K562 treated with DMSO at 1 percent for 24 hours (cell line): Measurements from ENCODE around the gene SNRPN. TPM values are rescaled to one million over a fixed set of nuclear protein-coding genes. Genes with fewer than 3 reads are reported as not detected.

Source experiments
- total RNA-seq: library from RNA; unstranded; fragments of 300-600 nt; gene quantifications from 2 replicates; pipeline ENCODE4 v1.2.3, GENCODE V29; 2022; ENCODE audit warnings: low read depth; ENCODE audit not compliant: insufficient read depth

Gene SNRPN
- total RNA-seq: 2.0 and 2.1 TPM in 2 replicates

DNA sequence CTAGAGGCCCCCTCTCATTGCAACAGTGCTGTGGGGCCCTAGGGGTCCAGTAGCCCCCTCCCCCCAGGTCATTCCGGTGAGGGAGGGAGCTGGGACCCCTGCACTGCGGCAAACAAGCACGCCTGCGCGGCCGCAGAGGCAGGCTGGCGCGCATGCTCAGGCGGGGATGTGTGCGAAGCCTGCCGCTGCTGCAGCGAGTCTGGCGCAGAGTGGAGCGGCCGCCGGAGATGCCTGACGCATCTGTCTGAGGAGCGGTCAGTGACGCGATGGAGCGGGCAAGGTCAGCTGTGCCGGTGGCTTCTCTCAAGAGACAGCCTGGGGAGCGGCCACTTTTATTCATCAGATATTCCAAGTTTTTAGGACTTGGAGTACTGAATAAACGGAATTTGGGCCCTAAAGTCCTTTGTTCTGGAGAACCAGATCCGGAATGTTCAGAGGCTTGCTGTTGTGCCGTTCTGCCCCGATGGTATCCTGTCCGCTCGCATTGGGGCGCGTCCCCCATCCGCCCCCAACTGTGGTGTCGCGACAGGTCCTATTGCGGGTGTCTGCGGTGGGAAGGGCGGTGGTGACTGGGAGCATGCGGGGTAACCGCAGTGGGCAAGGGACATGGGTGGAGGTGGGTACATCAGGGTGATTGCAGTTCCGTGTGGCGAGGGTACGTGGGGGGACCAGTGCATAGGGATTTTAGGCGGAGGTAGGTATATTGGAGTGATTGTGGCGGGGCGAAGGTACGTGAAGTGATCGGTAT lies at the start of gene SNRPN, which contains the start of gene SNURF:
Gene SNRPN (plus strand): TSS at position 205 of the 748 bp plus-strand sequence. CDS start 19,467 bp downstream, outside the sequence.
Gene SNURF (plus strand): TSS at position 205 of the 748 bp plus-strand sequence. CDS start 62 bp downstream, at position 267.

Other genes with a start within 250 kb of the SNRPN start
- gene SNURF, start within 50 bp of the SNRPN start, total RNA-seq: not detected in 2 replicates